Panc1 (cell line): ENCODE results near the gene NFATC2. TPM values are rescaled to one million over a fixed set of nuclear protein-coding genes. Genes with fewer than 3 reads are reported as not detected.

ENCODE experiments used
- ATAC-seq: fragments of 200-7000 bp; cut with Tn5 transposase; 2 replicates; pipeline ENCODE4 v1.9.1; 2020; ENCODE audit warnings: mild to moderate bottlenecking, moderate library complexity
- BruUV-seq: library from RNA; stranded (reverse); fragments of 400-500 nt; replicated peaks from 2 replicates; lab custom pipeline; 2021; lab: Mats Ljungman, UMichigan
- CTCF ChIA-PET: fragments of 300-600 bp; sonication (Branson Sonifier 250); formaldehyde crosslinking; loops from one replicate; lab custom pipeline; 2022; ENCODE audit warnings: antibody characterized with exemption; lab: Charles Lee
- POLR2A ChIA-PET: fragments of 300-600 bp; sonication (Branson Sonifier 250); formaldehyde crosslinking; loops from one replicate; lab custom pipeline; 2022; ENCODE audit warnings: antibody characterized with exemption; lab: Charles Lee
- DNase-seq: peaks from one replicate; pipeline ENCODE4 v3.0.0-alpha.2; 2010; ENCODE audit warnings: low read depth, low spot score
- H3K27ac ChIP-seq: 2 replicates; pipeline ENCODE4 v1.5.1; 2011; ENCODE audit warnings: mild to moderate bottlenecking, low read length, inconsistent platforms
- H3K27me3 ChIP-seq: fragments of 200-500 bp; sonication (Bioruptor generic); 2 replicates; pipeline ENCODE4 v1.6.0; 2014; ENCODE audit warnings: low read length, inconsistent platforms; ENCODE audit not compliant: control insufficient read depth, insufficient read depth
- H3K36me3 ChIP-seq: fragments of 200-500 bp; sonication (Bioruptor generic); 2 replicates; pipeline ENCODE4 v1.5.1; 2014; ENCODE audit warnings: inconsistent platforms, mild to moderate bottlenecking, low read length, moderate library complexity; ENCODE audit not compliant: control insufficient read depth, insufficient read depth
- H3K4me1 ChIP-seq: 2 replicates; pipeline ENCODE4 v1.5.1; 2011; ENCODE audit warnings: inconsistent platforms, mild to moderate bottlenecking, low read length, moderate library complexity; ENCODE audit not compliant: control insufficient read depth, insufficient read depth
- H3K4me3 ChIP-seq, 2 experiments: 2 replicates each; pipeline ENCODE4 v1.5.1; 2011 to 2012; ENCODE audit warnings: low read depth in 2 of 2, low read length in 2 of 2, mild to moderate bottlenecking in 2 of 2, inconsistent platforms in 1 of 2, moderate library complexity in 1 of 2
- H3K9me3 ChIP-seq: fragments of 200-500 bp; sonication (Bioruptor generic); 2 replicates; pipeline ENCODE4 v1.5.1; 2014; ENCODE audit warnings: low read depth, mild to moderate bottlenecking, inconsistent platforms, low read length, moderate library complexity; ENCODE audit not compliant: control insufficient read depth, insufficient read depth
- CTCF ChIP-seq: fragments of 450-650 bp; IDR thresholded peaks from 2 replicates; pipeline ENCODE4 v1.5.1; 2017; ENCODE audit warnings: mild to moderate bottlenecking
- POLR2AphosphoS5 ChIP-seq: IDR thresholded peaks from 2 replicates; pipeline ENCODE4 v1.6.1; 2012; ENCODE audit warnings: mild to moderate bottlenecking, low read depth, low read length, moderate library complexity
- REST ChIP-seq, 2 experiments: IDR thresholded peaks; 2 replicates each; pipeline ENCODE4 v1.6.1; 2011 to 2012; ENCODE audit warnings: low read depth in 2 of 2, control low read depth in 1 of 2, low read length in 1 of 2, mild to moderate bottlenecking in 1 of 2, moderate library complexity in 1 of 2; ENCODE audit not compliant: insufficient read depth in 1 of 2
- SIN3A ChIP-seq: IDR thresholded peaks from 2 replicates; pipeline ENCODE4 v1.6.1; 2012; ENCODE audit warnings: low read depth, mild to moderate bottlenecking, low read length, moderate library complexity, borderline replicate concordance; ENCODE audit not compliant: insufficient read depth
- TCF7L2 ChIP-seq: IDR thresholded peaks from 2 replicates; pipeline ENCODE4 v1.6.1; 2011; ENCODE audit warnings: mild to moderate bottlenecking, low read depth, low read length, inconsistent platforms
- in situ Hi-C: cut with HindIII; loops from 2 replicates; pipeline ENCODE4 v1.10.0; 2016; ENCODE audit warnings: low sequenced_read_pairs, low pct_unique_long_range_greater_than_20kb
- intact Hi-C: fragments of 100-400 bp; cut with micrococcal nuclease; formaldehyde crosslinking; loops from one replicate; pipeline ENCODE4 v1.10.0; 2022; ENCODE audit not compliant: unreplicated experiment
- total RNA-seq: library from RNA; stranded (reverse); gene quantifications from one replicate; pipeline ENCODE4 v1.2.1, GENCODE V29; 2021; ENCODE audit not compliant: unreplicated experiment

NFATC2 gene
- total RNA-seq, 1 experiment from 2014 or later, result 10.6 TPM

DNA sequence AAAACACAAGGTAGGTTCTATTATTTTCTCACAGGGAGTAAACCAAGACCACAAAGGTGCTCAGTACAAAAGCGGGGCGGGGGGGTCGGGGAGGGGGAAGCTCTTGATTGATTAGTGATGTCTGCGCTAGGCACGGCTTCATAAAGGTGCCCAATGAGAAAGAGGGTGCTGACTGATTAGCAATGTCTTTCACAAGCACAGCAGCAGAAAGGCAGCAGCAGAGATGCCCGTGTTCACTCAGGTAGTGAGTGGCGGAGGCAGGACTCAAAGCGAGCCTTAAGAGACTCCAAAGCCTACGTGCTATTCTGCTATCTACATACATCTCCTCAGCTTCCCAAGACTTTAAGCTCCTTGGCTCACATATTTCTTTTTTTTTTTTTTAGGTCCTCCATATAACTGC lies 20.3 kb downstream of the NFATC2 start:
- TF ChIP-seq TCF7L2 (no peak), SIN3A (no peak), POLR2AphosphoS5 (no peak), REST (IDR thresholded peaks at IDR 0.05; ENCODE audit: insufficient read depth in 1 of 2, low read depth in 2 of 2, low read length in 1 of 2) (no peak), CTCF (no peak)
- Histone ChIP-seq H3K36me3 (no peaks in the 10 kb centered on the region), H3K4me1 (peaks cover 13% of the 10 kb centered on the region), H3K27me3 (no peaks in the 10 kb centered on the region), H3K27ac (no peak overlapping the region), H3K4me3 (no peak overlapping the region), H3K9me3 (no peaks in the 10 kb centered on the region)
- DNase-seq (no peak), ATAC-seq (no peak)
- ChIA-PET CTCF (interaction anchor here (0.6 kb wide), 1 partner anchor 35 kb away, joined by 5 read pairs; no protein-coding TSS in a partner anchor), POLR2A (no interaction called here)
- BruUV-seq, result no TSS peak
- intact Hi-C loops, result no loop called here
- in situ Hi-C loops, result no loop called here

DNA sequence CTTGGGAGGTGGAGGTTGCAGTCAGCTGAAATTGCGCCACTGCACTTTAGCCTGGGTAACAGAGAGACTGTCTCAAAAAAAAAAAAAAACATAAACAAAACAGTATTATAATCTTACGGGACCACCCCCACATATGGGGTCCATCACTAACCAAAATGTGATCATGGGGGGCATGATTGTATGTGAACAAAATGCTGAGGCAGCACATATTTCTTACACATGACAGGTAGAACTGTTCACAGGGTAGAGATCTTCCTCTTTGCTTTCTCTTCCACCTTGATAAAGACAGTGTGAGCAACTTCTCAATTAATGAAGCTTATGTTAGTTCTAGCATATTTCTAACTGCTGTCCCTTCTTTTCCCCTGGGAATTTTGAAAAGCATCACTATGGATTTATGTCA lies 24.7 kb downstream of the NFATC2 start:
- ChIA-PET POLR2A (no interaction called here), CTCF (no interaction called here)
- Histone ChIP-seq H3K4me1 (peaks cover 4% of the 10 kb centered on the region; the same call in 1 of the 2 replicates), H3K4me3 (no peak overlapping the region), H3K27me3 (no peaks in the 10 kb centered on the region), H3K9me3 (no peaks in the 10 kb centered on the region), H3K27ac (no peak overlapping the region), H3K36me3 (no peaks in the 10 kb centered on the region)
- BruUV-seq, result no TSS peak
- intact Hi-C loops (no loop called here), in situ Hi-C loops (no loop called here)
- TF ChIP-seq CTCF (no peak), POLR2AphosphoS5 (no peak), REST (IDR thresholded peaks at IDR 0.05; ENCODE audit: insufficient read depth in 1 of 2, low read depth in 2 of 2, low read length in 1 of 2) (no peak), TCF7L2 (no peak), SIN3A (no peak)
- no peak for DNase-seq
- ATAC-seq, result no peak
